ENCODE results near the gene ATXN7L3.
A peak's percentile ranks its signal among the peaks of the same experiment; 100 is the strongest.

ATXN7L3 gene

DNA sequence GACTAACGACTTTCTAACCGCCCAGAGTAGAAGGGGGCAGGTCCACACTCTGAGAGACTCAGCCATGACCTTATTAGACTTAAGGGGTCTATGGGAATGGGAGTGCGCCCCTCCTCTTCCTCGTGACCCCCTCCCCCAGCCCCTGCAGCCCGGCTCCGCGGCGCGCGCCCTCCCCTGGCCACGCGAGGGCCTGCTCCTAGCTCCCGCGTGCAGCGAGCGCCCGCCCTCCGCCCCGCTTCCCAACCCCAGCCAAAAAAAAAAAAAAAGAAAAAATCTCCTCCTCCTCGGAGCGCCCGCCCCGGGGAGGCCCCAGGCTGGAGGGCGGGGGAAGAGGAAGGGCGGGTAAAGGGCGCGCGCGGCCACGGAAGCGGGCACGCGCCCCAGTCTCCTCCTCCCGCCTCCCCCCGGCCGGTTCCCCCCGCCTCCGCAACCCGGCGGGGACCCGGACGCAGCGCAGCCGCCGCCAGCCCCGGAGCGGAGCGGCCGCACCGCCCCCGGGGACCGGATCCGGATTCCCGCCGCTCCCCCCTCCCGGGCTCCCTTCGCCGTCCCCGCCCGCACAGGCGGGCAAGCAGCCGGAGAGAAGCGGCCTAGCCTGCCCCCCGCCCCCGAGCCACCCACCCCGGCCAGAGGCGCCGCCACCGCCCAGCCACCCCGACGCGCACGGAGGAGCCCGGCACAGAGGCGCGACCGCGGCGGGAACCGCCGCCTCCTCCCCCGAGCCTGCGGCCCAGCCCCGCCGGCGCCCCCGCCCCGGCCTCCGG, 18.8 kb upstream of the ATXN7L3 start (continued):
- TF ChIP-seq, protein P1, sequence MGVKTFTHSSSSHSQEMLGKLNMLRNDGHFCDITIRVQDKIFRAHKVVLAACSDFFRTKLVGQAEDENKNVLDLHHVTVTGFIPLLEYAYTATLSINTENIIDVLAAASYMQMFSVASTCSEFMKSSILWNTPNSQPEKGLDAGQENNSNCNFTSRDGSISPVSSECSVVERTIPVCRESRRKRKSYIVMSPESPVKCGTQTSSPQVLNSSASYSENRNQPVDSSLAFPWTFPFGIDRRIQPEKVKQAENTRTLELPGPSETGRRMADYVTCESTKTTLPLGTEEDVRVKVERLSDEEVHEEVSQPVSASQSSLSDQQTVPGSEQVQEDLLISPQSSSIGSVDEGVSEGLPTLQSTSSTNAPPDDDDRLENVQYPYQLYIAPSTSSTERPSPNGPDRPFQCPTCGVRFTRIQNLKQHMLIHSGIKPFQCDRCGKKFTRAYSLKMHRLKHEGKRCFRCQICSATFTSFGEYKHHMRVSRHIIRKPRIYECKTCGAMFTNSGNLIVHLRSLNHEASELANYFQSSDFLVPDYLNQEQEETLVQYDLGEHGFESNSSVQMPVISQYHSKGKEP (tag by site-specific recombination; IDR thresholded peaks at IDR 0.05) = no peak
- TF ChIP-seq ZNF670 (tag by site-specific recombination; IDR thresholded peaks at IDR 0.05; ENCODE audit: low read depth) (no peak), ZFP69B (tag by site-specific recombination; IDR thresholded peaks at IDR 0.05) (no peak), KLF1 (tag by site-specific recombination; IDR thresholded peaks at IDR 0.05) (0 out of 2 replicates have a peak, but pooled peaks have one; percentile 7), SP7 (tag by site-specific recombination; IDR thresholded peaks at IDR 0.05) (peak; percentile 27; the same call in 1 of the 2 replicates), ZNF843 (tag by site-specific recombination; IDR thresholded peaks at IDR 0.05) (0 out of 2 replicates have a peak, but pooled peaks have one; percentile 15), ZNF560 (tag by site-specific recombination; IDR thresholded peaks at IDR 0.05; ENCODE audit: borderline replicate concordance) (no peak), ZBTB7A (tag by site-specific recombination; IDR thresholded peaks at IDR 0.05; ENCODE audit: low read depth) (0 out of 2 replicates have a peak, but pooled peaks have one; percentile 27), ZFP41 (tag by site-specific recombination; IDR thresholded peaks at IDR 0.05; ENCODE audit: borderline replicate concordance) (no peak), ZNF366 (tag by site-specific recombination; conservative IDR thresholded peaks at IDR 0.05) (no peak), ZXDB (tag by site-specific recombination; IDR thresholded peaks at IDR 0.05) (peak; percentile 68; the same call in 1 of the 2 replicates), ZNF354C (tag by site-specific recombination; IDR thresholded peaks at IDR 0.05; ENCODE audit: borderline replicate concordance, low read depth) (no peak), ZNF76 (tag by site-specific recombination; IDR thresholded peaks at IDR 0.05; ENCODE audit: borderline replicate concordance, low read depth) (peak; percentile 53; the same call in 1 of the 2 replicates), ZNF623 (tag by site-specific recombination; IDR thresholded peaks at IDR 0.05) (no peak), ZNF37A (tag by site-specific recombination; IDR thresholded peaks at IDR 0.05) (no peak), SP3 (tag by site-specific recombination; IDR thresholded peaks at IDR 0.05) (peak; percentile 67), KLF10 (tag by site-specific recombination; IDR thresholded peaks at IDR 0.05) (0 out of 2 replicates have a peak, but pooled peaks have one; percentile 7), ZNF2 (tag by site-specific recombination; IDR thresholded peaks at IDR 0.05) (no peak), BCL11A (tag by site-specific recombination; IDR thresholded peaks at IDR 0.05; ENCODE audit: low read depth) (0 out of 2 replicates have a peak, but pooled peaks have one; percentile 20)
- TF ChIP-seq, protein P2, sequence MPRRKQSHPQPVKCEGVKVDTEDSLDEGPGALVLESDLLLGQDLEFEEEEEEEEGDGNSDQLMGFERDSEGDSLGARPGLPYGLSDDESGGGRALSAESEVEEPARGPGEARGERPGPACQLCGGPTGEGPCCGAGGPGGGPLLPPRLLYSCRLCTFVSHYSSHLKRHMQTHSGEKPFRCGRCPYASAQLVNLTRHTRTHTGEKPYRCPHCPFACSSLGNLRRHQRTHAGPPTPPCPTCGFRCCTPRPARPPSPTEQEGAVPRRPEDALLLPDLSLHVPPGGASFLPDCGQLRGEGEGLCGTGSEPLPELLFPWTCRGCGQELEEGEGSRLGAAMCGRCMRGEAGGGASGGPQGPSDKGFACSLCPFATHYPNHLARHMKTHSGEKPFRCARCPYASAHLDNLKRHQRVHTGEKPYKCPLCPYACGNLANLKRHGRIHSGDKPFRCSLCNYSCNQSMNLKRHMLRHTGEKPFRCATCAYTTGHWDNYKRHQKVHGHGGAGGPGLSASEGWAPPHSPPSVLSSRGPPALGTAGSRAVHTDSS (tag by site-specific recombination; IDR thresholded peaks at IDR 0.05) = peak; percentile 91
- TF ChIP-seq, protein P3, sequence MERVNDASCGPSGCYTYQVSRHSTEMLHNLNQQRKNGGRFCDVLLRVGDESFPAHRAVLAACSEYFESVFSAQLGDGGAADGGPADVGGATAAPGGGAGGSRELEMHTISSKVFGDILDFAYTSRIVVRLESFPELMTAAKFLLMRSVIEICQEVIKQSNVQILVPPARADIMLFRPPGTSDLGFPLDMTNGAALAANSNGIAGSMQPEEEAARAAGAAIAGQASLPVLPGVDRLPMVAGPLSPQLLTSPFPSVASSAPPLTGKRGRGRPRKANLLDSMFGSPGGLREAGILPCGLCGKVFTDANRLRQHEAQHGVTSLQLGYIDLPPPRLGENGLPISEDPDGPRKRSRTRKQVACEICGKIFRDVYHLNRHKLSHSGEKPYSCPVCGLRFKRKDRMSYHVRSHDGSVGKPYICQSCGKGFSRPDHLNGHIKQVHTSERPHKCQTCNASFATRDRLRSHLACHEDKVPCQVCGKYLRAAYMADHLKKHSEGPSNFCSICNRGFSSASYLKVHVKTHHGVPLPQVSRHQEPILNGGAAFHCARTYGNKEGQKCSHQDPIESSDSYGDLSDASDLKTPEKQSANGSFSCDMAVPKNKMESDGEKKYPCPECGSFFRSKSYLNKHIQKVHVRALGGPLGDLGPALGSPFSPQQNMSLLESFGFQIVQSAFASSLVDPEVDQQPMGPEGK (tag by site-specific recombination; IDR thresholded peaks at IDR 0.05) = peak; percentile 63; the same call in 1 of the 2 replicates
- TF ChIP-seq, protein P4, sequence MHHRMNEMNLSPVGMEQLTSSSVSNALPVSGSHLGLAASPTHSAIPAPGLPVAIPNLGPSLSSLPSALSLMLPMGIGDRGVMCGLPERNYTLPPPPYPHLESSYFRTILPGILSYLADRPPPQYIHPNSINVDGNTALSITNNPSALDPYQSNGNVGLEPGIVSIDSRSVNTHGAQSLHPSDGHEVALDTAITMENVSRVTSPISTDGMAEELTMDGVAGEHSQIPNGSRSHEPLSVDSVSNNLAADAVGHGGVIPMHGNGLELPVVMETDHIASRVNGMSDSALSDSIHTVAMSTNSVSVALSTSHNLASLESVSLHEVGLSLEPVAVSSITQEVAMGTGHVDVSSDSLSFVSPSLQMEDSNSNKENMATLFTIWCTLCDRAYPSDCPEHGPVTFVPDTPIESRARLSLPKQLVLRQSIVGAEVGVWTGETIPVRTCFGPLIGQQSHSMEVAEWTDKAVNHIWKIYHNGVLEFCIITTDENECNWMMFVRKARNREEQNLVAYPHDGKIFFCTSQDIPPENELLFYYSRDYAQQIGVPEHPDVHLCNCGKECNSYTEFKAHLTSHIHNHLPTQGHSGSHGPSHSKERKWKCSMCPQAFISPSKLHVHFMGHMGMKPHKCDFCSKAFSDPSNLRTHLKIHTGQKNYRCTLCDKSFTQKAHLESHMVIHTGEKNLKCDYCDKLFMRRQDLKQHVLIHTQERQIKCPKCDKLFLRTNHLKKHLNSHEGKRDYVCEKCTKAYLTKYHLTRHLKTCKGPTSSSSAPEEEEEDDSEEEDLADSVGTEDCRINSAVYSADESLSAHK (tag by site-specific recombination; IDR thresholded peaks at IDR 0.05) = no peak
- TF ChIP-seq, protein P5, sequence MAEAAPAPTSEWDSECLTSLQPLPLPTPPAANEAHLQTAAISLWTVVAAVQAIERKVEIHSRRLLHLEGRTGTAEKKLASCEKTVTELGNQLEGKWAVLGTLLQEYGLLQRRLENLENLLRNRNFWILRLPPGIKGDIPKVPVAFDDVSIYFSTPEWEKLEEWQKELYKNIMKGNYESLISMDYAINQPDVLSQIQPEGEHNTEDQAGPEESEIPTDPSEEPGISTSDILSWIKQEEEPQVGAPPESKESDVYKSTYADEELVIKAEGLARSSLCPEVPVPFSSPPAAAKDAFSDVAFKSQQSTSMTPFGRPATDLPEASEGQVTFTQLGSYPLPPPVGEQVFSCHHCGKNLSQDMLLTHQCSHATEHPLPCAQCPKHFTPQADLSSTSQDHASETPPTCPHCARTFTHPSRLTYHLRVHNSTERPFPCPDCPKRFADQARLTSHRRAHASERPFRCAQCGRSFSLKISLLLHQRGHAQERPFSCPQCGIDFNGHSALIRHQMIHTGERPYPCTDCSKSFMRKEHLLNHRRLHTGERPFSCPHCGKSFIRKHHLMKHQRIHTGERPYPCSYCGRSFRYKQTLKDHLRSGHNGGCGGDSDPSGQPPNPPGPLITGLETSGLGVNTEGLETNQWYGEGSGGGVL (tag by site-specific recombination; IDR thresholded peaks at IDR 0.05) = peak; percentile 15; the same call in 1 of the 2 replicates
- TF ChIP-seq, protein P6, sequence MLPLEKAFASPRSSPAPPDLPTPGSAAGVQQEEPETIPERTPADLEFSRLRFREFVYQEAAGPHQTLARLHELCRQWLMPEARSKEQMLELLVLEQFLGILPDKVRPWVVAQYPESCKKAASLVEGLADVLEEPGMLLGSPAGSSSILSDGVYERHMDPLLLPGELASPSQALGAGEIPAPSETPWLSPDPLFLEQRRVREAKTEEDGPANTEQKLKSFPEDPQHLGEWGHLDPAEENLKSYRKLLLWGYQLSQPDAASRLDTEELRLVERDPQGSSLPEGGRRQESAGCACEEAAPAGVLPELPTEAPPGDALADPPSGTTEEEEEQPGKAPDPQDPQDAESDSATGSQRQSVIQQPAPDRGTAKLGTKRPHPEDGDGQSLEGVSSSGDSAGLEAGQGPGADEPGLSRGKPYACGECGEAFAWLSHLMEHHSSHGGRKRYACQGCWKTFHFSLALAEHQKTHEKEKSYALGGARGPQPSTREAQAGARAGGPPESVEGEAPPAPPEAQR (tag by site-specific recombination; IDR thresholded peaks at IDR 0.05) = no peak
- TF ChIP-seq, protein P7, sequence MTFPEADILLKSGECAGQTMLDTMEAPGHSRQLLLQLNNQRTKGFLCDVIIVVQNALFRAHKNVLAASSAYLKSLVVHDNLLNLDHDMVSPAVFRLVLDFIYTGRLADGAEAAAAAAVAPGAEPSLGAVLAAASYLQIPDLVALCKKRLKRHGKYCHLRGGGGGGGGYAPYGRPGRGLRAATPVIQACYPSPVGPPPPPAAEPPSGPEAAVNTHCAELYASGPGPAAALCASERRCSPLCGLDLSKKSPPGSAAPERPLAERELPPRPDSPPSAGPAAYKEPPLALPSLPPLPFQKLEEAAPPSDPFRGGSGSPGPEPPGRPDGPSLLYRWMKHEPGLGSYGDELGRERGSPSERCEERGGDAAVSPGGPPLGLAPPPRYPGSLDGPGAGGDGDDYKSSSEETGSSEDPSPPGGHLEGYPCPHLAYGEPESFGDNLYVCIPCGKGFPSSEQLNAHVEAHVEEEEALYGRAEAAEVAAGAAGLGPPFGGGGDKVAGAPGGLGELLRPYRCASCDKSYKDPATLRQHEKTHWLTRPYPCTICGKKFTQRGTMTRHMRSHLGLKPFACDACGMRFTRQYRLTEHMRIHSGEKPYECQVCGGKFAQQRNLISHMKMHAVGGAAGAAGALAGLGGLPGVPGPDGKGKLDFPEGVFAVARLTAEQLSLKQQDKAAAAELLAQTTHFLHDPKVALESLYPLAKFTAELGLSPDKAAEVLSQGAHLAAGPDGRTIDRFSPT (tag by site-specific recombination; IDR thresholded peaks at IDR 0.05) = no peak
